ENCODE results near the gene CCDC196.
A peak's percentile ranks its signal among the peaks of the same experiment; 100 is the strongest.

The CCDC196 gene, protein sequence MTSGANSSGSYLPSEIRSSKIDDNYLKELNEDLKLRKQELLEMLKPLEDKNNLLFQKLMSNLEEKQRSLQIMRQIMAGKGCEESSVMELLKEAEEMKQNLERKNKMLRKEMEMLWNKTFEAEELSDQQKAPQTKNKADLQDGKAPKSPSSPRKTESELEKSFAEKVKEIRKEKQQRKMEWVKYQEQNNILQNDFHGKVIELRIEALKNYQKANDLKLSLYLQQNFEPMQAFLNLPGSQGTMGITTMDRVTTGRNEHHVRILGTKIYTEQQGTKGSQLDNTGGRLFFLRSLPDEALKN

GRCh38 chr14:66485910-66486421 lies at the start of gene CCDC196:
CCDC196 (plus strand) TSS chr14:66486371; CDS start chr14:66486503, 132 bp downstream.
- DNase-seq = no peak

DNA sequence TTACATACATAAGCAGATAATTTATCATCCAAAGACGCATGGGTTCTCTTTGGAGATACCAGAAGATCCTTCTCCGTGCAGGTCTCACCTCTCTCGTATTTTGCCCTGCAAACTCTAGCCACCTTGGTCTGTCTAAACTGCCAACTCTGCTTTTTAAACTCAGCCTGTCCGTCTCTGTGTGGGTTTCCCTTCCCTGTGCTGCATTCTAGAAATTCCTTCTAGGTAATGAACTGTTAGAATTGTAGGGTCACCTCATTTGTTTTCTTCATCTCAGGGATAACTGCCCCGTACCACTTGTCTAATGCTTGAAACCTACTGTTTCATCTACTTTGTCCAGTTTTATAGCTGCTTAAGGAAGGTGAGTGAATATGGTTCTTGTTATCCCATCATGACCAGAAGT lies 45.4 kb upstream of the CCDC196 start:
- DNase-seq = no peak

GRCh38 chr14:66442953-66443571 lies 43.1 kb upstream of the CCDC196 start:
- no peak for DNase-seq

DNA sequence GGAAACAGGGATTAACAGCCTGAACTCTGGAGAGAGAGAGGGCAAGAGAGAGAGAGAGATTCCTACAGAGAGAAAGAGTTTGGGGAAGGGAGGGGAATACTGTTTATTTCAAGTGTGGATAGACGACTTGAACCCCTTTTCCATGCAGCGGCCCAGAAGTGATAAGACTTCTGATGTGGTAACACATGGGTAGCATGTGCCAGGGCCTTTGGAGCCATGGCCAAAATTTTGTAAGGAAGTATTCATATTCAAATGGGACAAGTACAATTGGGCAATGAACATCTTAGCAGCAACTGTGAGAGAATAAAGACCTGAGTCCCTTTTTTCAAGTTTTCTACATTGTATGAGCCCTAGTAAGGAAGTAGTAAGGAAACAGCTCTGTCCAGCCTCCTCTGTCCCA lies 42.4 kb upstream of the CCDC196 start:
- no peak for DNase-seq

DNA sequence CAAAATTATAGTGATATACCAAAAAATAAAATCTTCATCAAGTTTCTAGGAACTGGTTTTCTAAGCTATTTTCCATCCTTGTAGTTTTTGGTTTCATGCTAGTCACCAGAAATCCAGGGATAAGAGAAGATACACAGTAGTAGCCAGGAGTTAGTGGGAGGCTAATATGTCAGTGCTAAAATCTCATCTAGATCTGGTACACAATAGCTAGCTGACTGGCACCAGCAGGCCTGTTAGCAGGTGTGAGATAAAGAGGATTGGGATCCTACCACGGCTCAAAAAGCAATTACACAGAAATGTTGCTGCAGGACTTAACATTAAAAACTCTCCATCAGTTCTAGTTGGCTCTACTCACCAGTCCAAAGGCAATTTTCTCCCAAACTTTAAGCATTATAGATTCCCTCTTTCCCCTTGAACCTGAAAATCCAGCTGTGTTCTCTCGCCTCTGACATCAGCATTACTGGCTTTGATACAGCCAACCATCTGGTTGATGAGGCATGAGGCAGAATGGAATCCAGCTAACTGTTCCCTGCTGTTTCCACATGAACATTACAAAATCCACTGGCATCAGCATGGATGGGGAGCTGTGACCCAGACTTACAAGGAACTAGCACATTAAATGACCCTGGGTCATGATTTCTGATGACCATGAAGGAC lies 41.8 kb upstream of the CCDC196 start:
- no peak for DNase-seq

GRCh38 chr14:66445936-66446335 lies 40.2 kb upstream of the CCDC196 start:
- peak; percentile 15 for DNase-seq

GRCh38 chr14:66453469-66453868 lies 32.7 kb upstream of the CCDC196 start:
- DNase-seq = no peak

DNA sequence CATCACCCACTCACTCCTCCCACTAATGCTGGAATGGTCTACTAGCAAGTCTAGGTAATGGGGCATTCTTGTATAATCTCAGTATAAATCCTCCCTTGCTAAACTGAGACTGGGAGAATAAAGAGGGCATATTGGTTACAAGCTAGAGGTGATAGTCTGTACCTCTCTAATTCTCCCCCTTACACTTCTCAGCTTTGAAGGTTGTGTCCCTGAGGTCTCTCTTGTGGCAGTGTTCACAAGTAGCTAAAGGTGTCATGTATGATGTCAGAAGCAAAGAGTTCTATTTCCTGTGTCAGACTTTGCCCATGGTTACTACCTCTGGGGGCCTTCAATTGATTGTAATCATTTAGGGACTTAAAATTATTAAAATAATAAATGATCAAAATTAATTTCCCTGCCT lies 26.6 kb upstream of the CCDC196 start:
- DNase-seq = no peak

GRCh38 chr14:66464261-66464660 lies 21.9 kb upstream of the CCDC196 start:
- DNase-seq = no peak

DNA sequence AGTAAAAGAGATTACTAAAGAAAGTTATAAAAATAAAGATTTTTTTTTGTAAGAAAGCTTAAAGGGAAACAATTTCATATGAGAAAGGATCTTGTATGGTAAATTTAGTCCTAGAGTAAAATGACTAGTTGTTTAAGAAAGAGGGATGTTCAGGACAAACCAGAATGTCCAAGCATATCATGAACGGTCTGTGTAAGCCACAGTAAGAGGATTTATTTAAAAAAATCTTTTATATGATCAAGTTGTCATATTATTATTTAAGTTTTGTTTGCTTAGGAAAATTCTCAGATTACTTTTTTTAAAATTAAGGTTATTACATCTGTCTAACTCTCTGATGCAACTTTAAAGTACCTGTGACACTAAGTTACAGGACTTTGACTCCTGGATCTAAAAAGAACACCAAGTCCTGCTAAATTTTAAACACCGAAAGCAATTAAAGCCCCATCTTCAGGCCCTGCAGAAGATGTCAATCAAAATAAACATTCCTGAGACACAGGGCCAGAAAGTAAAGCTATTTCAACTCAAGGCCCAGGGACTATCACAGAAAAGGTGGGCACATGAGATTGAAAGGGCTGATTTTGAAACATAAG lies 17.3 kb upstream of the CCDC196 start:
- DNase-seq = no peak

GRCh38 chr14:66471584-66471983 lies 14.6 kb upstream of the CCDC196 start:
- DNase-seq = no peak

- no peak for DNase-seq
These were observed 13.9 kb upstream of the CCDC196 start for GRCh38 chr14:66472251-66472650.

DNA sequence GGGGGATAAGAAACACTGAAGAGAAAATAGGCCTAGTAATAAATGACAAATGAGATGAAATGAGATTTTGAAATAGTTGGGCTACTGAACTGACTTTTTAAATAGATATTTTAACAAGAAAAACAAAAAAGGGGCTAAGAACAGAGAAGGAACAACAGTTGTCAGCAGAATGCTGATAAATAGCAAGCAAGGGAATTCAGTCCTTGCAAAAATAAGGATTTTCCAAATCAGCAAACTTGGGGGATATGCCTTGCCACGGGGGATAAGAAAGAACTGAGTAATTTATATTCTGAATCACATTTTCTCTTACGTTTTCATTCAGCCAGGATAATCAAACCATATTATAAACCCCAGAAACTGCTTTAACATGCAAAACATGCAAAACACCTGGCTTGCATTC lies 12.9 kb upstream of the CCDC196 start:
- DNase-seq = no peak

DNA sequence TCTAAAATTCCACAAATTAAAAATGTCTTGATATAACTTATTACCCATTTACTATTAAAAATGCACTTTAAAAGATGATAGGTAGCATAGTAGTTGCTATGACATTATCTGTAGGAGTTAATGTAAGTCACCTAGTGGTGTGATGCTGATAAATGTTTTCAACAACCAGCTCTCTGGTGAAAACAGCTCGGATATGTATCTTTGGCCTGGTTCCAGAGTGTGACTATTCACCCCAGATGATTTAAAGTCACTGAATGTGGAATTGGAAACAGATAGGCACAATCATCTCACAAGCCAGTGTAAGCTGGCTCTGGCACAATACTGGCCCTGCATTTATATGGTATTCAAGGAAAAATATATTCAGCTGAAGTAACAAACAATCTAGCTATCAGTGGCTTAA lies 9.2 kb upstream of the CCDC196 start:
- no peak for DNase-seq

DNA sequence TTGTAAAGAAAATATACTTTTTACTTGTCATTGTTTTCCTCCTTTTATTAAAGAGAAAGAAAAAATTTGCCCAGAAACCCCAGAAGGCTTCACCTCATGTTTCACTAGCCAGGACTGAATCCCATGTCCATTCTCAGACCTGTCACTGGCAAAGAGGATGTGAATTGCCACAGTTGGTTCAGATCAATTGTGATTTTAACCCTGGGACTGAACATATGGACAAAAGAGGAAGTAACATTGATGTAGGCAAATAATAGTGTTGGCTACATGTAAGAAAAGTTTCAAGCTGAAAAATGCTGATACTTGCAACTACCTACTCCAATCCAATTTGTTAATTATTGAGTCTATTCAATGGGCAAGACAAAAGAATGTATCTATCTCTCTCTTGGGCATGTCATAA lies 8.6 kb upstream of the CCDC196 start:
- DNase-seq = no peak

DNA sequence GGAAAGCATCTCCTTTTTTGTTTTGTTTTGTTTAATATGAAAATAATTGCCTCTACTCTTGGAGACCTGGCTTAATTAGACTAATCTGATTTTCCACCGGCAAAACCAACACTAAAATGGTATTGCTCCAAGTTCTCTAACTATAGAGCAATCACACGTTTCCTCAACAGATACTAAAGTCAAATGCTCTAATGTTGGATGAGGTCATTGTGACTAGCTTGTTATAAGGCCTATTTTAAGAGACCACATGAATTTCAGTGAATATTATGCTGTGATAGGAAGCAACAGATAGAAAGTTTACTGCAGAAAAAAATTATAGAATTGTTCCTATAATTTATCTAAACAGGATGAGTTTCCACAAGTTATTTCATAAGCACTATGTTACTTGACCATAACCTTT lies 3.3 kb upstream of the CCDC196 start:
- no peak for DNase-seq

DNA sequence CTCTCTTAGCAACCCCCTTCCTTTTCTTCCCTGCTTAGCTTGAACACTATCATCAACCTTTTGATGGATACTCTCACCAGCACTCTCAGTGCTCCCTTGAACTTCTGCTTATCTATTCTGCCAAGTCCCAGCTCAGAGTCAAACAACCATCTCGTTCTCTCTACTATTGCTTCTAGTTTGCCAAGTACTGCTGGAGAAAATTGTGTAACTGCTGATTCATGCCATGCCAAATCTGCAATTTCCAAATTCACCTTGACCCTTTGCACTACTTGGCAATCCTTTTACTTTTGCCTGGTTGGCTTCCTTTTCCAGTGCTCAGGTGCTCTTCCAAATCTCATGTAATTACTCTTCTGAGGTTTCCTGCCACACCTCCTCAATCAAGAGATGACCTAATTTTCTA lies 2.8 kb upstream of the CCDC196 start:
- DNase-seq = no peak

GRCh38 chr14:66485029-66485428 lies 1.1 kb upstream of the CCDC196 start:
- no peak for DNase-seq

DNA sequence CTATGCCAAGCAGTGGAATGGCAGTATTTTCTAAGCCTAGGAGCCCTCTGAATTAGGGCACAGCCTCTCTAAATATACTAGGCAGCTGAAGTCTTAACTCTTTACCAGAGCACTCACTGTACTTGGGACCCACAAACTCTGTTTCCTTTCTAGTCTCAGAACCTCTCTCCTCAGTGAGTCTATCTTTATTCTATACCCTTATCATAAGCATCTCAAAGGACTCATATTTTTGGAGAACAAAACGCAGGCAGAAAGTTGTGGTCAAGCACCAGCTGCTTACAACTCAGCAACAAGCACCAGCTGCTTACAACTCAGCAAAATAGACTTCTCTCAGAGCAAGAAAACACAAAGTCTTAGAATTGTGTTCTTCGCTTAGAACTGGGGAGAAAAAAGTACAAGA lies 993 bp downstream of the CCDC196 start:
- no peak for DNase-seq

GRCh38 chr14:66490143-66491111 lies 4.3 kb downstream of the CCDC196 start:
- no peak for DNase-seq

DNA sequence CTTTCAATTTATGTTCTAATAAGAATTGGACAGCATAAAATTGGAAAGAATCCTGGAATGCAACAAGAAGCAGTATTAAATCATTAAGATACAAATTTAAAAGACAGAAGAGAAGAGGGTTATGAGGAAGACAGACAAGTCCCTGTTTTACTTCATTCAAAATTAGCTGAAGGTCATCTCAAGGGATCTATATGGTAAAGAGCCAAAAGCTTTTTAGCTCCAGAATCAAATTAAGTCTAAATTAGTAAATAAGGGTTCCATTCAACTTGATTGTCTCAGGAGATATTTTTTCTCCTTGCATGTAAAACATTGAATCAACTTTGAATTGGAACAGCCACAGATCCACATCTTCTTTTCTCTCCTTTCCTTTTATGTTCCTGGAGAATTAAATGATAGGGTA lies 7.6 kb downstream of the CCDC196 start:
- DNase-seq = no peak
